KOPT-K1 (cell line): ENCODE results near the gene ATM.
"Not testable (repeated sequence)": the region's sequence is repeated elsewhere in the genome, so short reads cannot be mapped to it uniquely, and the experiment has no call there.

Experiments used
- H3K27ac ChIP-seq: fragments of 200-600 bp; sonication (generic); 2 replicates; pipeline ENCODE4 v1.5.1; 2016; ENCODE audit warnings: antibody characterized with exemption, mild to moderate bottlenecking, low read depth, low read length; ENCODE audit not compliant: poor library complexity, severe bottlenecking
- H3K36me3 ChIP-seq: fragments of 200-600 bp; sonication (generic); 2 replicates; pipeline ENCODE4 v1.5.1; 2017; ENCODE audit warnings: antibody characterized with exemption, mild to moderate bottlenecking, low read length, moderate library complexity; ENCODE audit not compliant: insufficient read depth
- H3K9me3 ChIP-seq: fragments of 200-600 bp; sonication (generic); 2 replicates; pipeline ENCODE4 v1.5.1; 2017; ENCODE audit warnings: antibody characterized with exemption, low read length, mild to moderate bottlenecking; ENCODE audit not compliant: insufficient read depth, poor library complexity, severe bottlenecking

The ATM gene

DNA sequence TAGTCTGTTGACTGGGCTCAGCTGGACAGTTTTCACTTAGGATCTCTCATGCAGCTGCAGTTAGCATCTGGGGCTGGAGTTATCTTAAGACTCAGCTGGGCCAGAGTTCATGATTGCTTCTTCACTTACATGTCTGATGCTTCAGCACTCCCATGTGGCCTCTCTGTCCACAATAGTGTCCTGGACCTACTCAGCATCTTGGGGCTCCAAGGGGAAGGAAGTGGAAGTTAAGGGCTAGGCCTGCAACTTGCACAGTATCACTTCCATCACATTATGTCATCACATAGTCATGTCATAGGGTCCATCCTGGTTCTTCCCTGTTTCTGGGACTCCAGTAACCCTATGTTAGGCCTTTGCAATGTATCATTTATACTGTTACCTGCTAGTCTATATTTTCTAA, 128.6 kb downstream of the ATM start:
- H3K36me3 ChIP-seq: peaks cover 94% of the 10 kb centered on the region
- no peak overlapping the region for H3K27ac ChIP-seq
- peaks cover under 1% of the 10 kb centered on the region for H3K9me3 ChIP-seq

DNA sequence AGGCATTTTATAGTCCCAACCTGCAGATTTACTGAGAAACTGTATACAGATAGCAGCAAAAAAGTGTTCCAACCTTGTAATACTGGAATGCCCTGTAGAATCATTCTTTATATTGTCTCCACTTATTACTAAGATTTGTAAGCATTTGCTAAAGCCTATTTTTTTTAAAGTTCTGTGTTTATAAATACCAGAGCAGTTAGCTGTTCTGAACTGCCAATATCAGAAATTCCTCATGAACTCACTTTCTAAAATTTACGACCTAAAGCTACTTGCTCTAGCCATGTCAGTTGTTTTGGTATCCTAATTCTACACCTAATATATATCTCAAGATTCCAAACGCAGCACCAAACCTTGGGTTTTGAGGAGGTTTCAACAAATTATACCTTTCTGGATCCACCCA, 141.3 kb downstream of the ATM start:
- H3K36me3 ChIP-seq: peaks cover 30% of the 10 kb centered on the region

DNA sequence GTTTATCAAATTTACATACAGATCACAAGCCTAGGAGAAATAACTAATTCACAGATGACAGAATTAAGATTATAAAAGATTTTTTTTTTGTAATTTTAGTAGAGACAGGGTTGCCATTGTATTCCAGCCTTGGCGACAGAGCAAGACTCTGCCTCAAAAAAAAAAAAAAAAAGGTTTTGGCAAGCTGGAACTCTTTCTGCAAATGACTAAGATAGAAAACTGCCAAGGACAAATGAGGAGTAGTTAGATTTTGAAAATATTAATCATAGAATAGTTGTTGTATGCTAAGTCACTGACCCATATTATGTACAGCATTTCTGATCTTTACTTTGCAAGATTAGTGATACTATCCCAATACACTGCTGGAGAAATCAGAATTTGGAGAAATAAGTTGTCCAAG, 145.3 kb downstream of the ATM start:
- Histone ChIP-seq H3K9me3 (no peaks in the 10 kb centered on the region), H3K27ac (no peak overlapping the region), H3K36me3 (peaks cover 43% of the 10 kb centered on the region)

More for the DNA sequence above, 141.3 kb downstream of the ATM start:
- Histone ChIP-seq H3K27ac (no peak overlapping the region), H3K9me3 (no peaks in the 10 kb centered on the region)

DNA sequence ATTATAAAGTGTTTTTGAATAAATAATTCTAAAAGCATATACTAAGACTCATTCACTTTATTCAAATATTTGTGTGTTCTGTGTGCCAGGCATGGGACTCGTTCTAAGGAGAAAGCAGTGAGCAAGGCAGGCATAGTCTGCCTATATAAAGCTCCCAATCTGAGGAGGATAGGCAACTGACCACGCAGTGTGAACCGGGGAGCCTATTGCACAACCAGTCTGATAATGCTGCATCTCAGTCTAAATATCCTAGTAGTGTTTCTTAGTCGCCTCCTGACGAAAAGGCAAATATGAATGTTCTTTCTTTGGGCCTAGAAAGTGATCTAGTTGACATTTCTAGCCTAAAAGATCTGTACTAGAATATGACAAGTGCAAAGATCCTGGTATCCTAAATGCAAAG, 146.2 kb downstream of the ATM start:
- no peak overlapping the region for H3K27ac ChIP-seq
- H3K9me3 ChIP-seq: no peaks in the 10 kb centered on the region
- H3K36me3 ChIP-seq: peaks cover 43% of the 10 kb centered on the region

DNA sequence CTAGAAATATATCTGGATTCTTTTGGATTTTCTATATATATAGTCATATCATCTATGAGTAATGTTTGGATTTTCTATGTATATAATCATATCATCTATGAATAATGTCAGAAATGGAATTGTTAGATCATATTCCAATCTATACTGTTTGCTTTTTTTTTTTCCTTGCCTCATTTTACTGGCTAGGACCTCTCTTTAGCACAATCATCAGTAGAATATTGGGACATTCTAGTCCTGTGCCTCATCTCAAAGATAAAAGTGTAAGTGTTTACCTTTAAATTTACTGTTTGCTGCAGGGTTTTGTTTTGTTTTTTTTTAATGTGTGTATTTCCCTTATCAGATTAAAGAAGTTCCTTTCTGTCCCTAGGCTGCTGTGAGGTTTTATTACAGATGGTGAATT, 147.4 kb downstream of the ATM start:
- H3K9me3 ChIP-seq: no peaks in the 10 kb centered on the region
- H3K27ac ChIP-seq: no peak overlapping the region
- H3K36me3 ChIP-seq: peaks cover 34% of the 10 kb centered on the region

DNA sequence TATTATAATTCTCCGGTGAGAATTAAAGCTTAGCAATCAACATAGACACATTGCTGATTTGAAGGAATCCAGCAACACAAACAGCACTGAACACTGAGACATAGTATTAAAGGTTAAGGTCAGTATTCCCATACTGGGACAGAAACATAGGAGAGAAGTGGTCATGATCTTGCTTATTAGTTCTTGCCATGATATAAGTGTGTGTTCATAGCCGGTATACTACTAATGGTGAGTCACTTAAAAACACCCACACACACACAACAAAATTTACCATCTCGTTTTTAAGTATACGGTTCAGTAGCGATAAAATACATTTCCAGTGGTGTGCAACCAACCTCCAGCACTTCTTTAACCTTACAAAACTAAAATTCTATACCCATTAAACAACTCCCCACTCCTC, 148.1 kb downstream of the ATM start:
- Histone ChIP-seq H3K27ac (no peak overlapping the region), H3K36me3 (peaks cover 29% of the 10 kb centered on the region), H3K9me3 (no peaks in the 10 kb centered on the region)

DNA sequence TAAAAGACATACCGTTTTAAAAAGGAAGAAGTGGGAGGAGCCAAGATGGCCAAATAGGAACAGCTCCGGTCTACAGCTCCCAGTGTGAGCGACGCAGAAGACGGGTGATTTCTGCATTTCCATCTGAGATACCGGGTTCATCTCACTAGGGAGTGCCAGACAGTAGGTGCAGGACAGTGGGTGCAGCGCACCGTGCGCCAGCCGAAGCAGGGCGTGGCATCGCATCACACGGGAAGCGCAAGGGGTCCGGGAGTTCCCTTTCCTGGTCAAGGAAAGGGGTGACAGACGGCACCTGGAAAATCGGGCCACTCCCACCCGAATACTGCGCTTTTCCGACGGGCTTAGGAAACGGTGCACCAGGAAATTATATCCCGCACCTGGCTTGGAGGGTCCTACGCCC, 150.6 kb downstream of the ATM start:
- H3K27ac ChIP-seq, H3K9me3 ChIP-seq: not testable (repeated sequence)
- H3K36me3 ChIP-seq: peaks cover 13% of the 10 kb centered on the region; the same call in 1 of the 2 replicates

DNA sequence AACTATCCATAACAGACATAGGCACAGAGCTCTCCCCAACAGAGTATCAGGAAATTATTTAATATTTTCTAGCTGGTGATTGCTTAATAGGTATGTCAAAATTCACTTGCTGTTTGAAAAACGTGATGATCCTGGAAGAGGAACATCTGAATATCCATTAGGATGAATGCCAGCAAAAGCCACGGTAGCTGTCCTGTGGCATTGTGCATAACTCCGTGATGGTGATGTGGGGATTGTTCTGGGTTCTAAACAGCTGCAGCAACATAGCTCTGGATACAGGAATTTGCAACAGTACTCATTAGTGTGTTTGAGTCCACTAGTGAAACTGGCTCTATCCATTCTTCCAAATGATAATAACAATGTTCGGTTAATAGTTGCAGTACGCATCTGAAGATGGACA, 165.7 kb downstream of the ATM start:
- H3K27ac ChIP-seq: no peak overlapping the region
- no peaks in the 10 kb centered on the region for H3K36me3 ChIP-seq
- H3K9me3 ChIP-seq: no peaks in the 10 kb centered on the region

DNA sequence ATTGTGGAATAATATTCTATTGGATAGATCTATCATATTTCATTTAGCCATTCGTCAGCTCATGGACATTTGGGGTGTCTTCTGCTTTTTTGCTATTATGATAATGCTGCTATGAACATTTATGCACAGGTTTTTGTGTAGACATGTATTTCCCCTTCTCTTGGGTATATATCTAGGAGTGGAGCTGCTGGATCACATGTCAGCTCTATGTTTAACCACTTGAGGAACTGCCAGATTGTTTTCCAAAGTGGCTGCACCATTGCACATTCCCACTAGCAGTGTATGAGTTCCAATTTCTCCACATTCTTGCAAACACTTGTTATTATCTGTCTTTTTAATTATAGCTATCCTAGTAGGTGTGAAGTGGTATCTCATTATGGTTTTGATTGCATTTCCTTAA, 169.5 kb downstream of the ATM start:
- no peaks in the 10 kb centered on the region for H3K9me3 ChIP-seq
- H3K27ac ChIP-seq: no peak overlapping the region
- no peaks in the 10 kb centered on the region for H3K36me3 ChIP-seq

DNA sequence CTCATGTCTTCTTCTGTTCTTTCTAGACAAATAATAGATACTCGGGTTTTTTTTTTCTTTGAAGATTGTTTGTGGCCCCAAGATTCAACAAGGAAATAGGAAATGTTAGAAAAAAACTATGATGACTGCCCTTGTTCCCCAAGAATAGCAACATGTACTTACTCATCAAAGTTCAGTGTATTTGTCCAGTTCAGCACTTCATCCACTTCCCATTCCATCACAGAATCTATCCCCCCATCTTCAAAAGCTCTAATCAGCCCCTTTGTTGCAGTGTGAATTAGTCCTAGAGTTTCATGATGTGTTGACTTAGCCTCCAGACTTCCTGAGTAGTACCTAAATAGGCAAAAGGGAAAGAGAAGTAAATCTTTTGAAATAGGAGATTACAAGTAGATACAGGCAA, 170.2 kb downstream of the ATM start:
- no peak overlapping the region for H3K27ac ChIP-seq
- no peaks in the 10 kb centered on the region for H3K9me3 ChIP-seq
- H3K36me3 ChIP-seq: no peaks in the 10 kb centered on the region

DNA sequence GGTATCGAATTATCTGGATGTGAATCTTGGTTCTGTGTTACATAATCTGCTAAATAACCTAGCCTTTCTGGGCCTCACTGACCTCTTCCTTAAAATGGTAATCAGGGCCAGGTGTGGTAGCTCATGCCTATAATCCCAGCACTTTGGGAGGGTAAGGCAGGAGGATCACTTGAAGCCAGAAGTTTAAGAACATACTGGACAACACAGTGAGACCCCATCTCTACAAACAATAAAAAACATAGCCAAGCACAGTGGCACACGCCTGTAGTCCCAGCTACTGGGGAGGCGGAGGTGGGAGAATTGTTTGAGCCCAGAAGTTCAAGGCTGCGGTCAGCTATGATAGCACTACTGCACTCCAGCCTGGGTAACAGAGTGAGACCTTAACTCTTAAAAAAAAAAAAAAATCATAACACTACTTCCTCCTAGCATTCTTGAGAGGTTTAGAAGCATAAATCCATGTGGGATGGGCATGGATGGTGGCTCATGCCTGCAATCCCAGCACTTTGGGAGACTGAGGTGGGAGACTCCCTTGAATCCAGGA, 171.9 kb downstream of the ATM start:
- Histone ChIP-seq H3K27ac (no peak overlapping the region), H3K36me3 (no peaks in the 10 kb centered on the region), H3K9me3 (no peaks in the 10 kb centered on the region)

DNA sequence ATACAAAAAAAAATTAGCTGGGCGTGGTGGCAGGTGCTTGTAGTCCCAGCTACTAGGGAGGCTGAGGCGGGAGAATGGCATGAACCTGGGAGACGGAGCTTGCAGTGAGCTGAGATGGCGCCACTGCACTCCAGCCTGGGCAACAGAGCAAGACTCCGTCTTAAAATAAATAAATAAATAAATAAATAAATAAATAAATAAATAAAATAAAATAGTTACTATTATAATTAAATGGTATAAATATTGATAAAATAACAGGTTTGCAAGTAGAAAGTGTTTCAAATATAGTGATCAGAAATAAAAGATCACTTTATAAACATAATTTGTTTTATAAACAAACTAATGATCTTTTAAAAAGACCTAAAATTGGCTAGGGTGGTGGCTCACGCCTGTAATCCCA, 173.8 kb downstream of the ATM start:
- H3K36me3 ChIP-seq, H3K27ac ChIP-seq, H3K9me3 ChIP-seq: not testable (repeated sequence)

DNA sequence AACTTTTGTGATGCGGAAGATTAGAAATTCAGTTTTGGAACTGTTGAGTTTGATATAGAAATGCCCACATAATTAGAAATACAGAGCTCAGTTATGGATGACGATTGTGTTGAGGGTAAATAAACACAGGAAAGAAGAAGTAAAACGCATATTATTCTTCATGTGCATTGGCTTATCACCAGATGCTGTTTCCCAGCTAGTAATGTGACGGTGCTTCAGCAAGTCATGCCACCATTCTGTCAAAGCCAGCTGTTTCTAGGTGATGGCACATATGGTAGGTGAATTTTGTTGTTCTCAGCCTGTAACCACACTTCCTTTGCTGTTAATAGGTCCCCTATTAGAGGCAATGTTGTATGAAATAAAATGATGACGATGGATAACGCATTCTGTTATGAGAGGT, 175.6 kb downstream of the ATM start:
- Histone ChIP-seq H3K36me3 (no peaks in the 10 kb centered on the region), H3K9me3 (no peaks in the 10 kb centered on the region), H3K27ac (no peak overlapping the region)

DNA sequence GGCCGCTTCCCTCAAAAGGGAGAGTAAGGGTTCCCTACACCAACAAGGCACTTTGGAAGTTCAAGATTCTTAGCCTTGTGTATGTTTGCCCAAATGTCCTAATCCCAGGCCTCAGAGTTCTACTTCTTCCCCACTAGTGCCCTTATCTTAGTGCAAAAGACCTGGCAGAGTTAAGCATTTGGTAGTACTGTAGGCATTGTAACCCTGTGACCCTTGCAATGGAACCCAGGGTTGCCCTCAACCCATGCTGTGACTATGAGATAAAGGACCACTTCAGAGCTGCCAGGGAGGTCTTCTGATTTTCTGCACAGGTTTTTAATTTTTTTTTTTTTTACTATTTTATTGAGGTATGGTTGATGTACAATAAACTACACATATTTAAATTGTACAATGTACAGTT, 179.4 kb downstream of the ATM start:
- H3K9me3 ChIP-seq: no peaks in the 10 kb centered on the region
- H3K27ac ChIP-seq: no peak overlapping the region
- no peaks in the 10 kb centered on the region for H3K36me3 ChIP-seq

DNA sequence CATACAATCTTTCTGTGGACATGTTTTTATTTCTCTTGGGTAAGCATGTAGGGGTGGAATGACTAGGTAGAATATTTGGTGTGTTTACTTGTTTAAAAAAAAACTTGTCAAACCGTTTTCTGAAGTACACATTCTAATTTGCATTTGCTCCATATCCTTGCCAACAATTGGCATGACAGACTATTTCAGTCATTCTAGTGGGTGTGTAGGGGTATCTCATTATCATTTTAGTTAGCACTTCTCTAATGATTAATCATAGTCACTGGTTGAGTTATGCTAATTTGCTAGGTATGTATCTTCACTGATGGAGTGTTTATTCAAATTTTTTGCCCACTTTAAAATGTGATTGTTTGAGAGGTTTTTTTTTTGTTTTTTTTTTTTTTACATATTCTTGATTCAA, 180.2 kb downstream of the ATM start:
- Histone ChIP-seq H3K27ac (no peak overlapping the region), H3K9me3 (no peaks in the 10 kb centered on the region), H3K36me3 (no peaks in the 10 kb centered on the region)

DNA sequence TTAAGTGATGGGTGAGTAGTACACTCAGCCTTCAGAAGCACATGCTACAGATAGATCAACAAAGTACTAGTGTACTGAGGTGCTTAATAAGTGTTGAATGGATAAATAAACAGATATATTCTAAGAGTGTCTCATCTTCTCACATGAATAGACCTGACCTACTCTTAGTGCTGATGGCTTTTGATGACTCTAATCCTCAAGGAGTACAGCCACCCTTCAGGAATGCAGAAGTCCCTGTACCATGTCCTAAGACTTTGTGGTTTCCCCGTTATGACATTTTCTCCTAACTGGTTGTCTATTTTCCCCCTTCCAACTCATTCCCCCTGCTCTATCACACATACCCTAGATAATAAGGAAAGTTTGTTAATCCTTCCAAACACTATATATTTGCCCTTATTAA, 182.8 kb downstream of the ATM start:
- Histone ChIP-seq H3K36me3 (no peaks in the 10 kb centered on the region), H3K9me3 (no peaks in the 10 kb centered on the region), H3K27ac (no peak overlapping the region)

DNA sequence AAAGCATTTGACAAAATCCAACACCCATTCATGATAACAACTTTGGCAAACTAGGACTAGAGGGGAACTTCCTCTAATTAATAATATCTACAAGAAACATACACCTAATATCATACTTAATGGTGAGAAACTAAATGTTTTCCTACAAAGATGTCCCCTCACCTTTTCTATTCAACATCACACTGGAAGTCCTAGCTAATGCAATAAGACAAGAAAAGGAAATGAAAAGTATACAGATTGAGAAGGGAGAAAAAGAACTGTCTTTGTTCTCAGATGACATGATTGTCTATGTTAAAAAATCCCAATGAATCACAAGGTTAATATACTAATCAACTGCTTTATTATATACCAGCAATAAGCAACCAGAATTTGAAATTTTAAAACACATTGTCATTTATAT, 192.1 kb downstream of the ATM start:
- Histone ChIP-seq H3K36me3 (no peaks in the 10 kb centered on the region), H3K9me3 (peaks cover 13% of the 10 kb centered on the region), H3K27ac (no peak overlapping the region)
